Measurements from ENCODE around the gene APOLD1. TPM values are rescaled to one million over a fixed set of nuclear protein-coding genes. Genes with fewer than 3 reads are reported as not detected.

Gene APOLD1
- total and polyA plus RNA-seq, 2 of the 8 experiments (the other 6 are each of a cell fraction or from before 2014, with no cell fraction given), result 0.12 to 0.71 TPM

GRCh38 chr12:12796171-12796570 lies 10.7 kb downstream of the APOLD1 start:
- H2AFZ ChIP-seq (ENCODE audit: low read length), result no peak overlapping the region
- TF ChIP-seq PHF8 (conservative IDR thresholded peaks at IDR 0.05; ENCODE audit: low read depth, low read length) (no peak), GABPA (IDR thresholded peaks at IDR 0.05; ENCODE audit: borderline replicate concordance, insufficient read depth, low read length) (no peak), CBX5 (IDR thresholded peaks at IDR 0.05; ENCODE audit: low read depth, low read length) (no peak), BRCA1 (IDR thresholded peaks at IDR 0.05; ENCODE audit: low read depth, low read length) (no peak), CTCF (IDR thresholded peaks at IDR 0.05; ENCODE audit: control extremely low read depth in 1 of 3, insufficient read depth in 1 of 3, low read depth in 1 of 3, low read length in 3 of 3) (no peak), E2F6 (IDR thresholded peaks at IDR 0.05) (no peak), RNF2 (IDR thresholded peaks at IDR 0.05; ENCODE audit: borderline replicate concordance, low read depth, low read length, missing control alignments, poor library complexity, severe bottlenecking) (no peak)
- TF ChIP-seq, protein P1, sequence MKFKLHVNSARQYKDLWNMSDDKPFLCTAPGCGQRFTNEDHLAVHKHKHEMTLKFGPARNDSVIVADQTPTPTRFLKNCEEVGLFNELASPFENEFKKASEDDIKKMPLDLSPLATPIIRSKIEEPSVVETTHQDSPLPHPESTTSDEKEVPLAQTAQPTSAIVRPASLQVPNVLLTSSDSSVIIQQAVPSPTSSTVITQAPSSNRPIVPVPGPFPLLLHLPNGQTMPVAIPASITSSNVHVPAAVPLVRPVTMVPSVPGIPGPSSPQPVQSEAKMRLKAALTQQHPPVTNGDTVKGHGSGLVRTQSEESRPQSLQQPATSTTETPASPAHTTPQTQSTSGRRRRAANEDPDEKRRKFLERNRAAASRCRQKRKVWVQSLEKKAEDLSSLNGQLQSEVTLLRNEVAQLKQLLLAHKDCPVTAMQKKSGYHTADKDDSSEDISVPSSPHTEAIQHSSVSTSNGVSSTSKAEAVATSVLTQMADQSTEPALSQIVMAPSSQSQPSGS (IDR thresholded peaks at IDR 0.05; ENCODE audit: low read length), result no peak

More at GRCh38 chr12:12796171-12796570, 10.7 kb downstream of the APOLD1 start:
- Histone ChIP-seq H3K4me1 (replicated peaks in 1 of 4; ENCODE audit: control insufficient read depth in 3 of 4, insufficient read depth in 4 of 4, low read length in 3 of 4) (no peaks in the 10 kb centered on the region), H2BK120ac (replicated peaks; ENCODE audit: low read depth, low read length) (no peak overlapping the region), H3K56ac (replicated peaks; ENCODE audit: insufficient read length, low read depth, low read length) (no peak overlapping the region), H3K79me1 (ENCODE audit: low read depth, low read length) (no peaks in the 10 kb centered on the region), H3K18ac (ENCODE audit: extremely low read depth, low read length) (no peak overlapping the region), H4K20me1 (replicated peaks in 1 of 2; ENCODE audit: control insufficient read depth in 1 of 2, insufficient read depth in 2 of 2, low read length in 2 of 2) (no peaks in the 10 kb centered on the region), H3K27ac (ENCODE audit: low read depth, low read length) (no peak overlapping the region), H3K23ac (ENCODE audit: insufficient read length) (no peak overlapping the region), H4K8ac (ENCODE audit: extremely low read depth, insufficient read depth, low read length) (no peak overlapping the region), H3K4me3 (ENCODE audit: extremely low read depth in 1 of 4, insufficient read depth in 2 of 4, low read depth in 3 of 4, low read length in 4 of 4) (no peak overlapping the region), H4K5ac (ENCODE audit: insufficient read length, low read depth, low read length) (no peak overlapping the region), H3K4ac (replicated peaks; ENCODE audit: insufficient read length, low read depth, low read length) (no peak overlapping the region), H3K9ac (replicated peaks in 1 of 4; ENCODE audit: extremely low read depth in 1 of 4, low read depth in 3 of 4, low read length in 3 of 4) (no peak overlapping the region), H3K23me2 (ENCODE audit: low read depth, low read length) (no peaks in the 10 kb centered on the region), H2BK5ac (ENCODE audit: low read depth, low read length) (no peak overlapping the region), H3K79me2 (ENCODE audit: control insufficient read depth in 1 of 2, insufficient read depth in 2 of 2, low read length in 2 of 2) (no peaks in the 10 kb centered on the region), H2BK15ac (ENCODE audit: low read length) (no peak overlapping the region), H4K91ac (replicated peaks; ENCODE audit: insufficient read length, low read length) (no peak overlapping the region), H3K14ac (ENCODE audit: insufficient read length) (no peak overlapping the region), H3K36me3 (ENCODE audit: control insufficient read depth in 2 of 4, insufficient read depth in 4 of 4, low read length in 3 of 4) (no peaks in the 10 kb centered on the region), H2AK5ac (ENCODE audit: low read depth, low read length) (no peak overlapping the region), H3K9me3 (ENCODE audit: insufficient read depth in 2 of 2, low read depth in 1 of 2, low read length in 1 of 2) (no peaks in the 10 kb centered on the region), H3K27me3 (replicated peaks in 1 of 4; ENCODE audit: control insufficient read depth in 3 of 4, extremely low read depth in 1 of 4, insufficient read depth in 3 of 4, low read length in 3 of 4) (no peaks in the 10 kb centered on the region), H2BK20ac (ENCODE audit: low read length) (no peak overlapping the region), H2BK12ac (ENCODE audit: low read depth, low read length) (no peak overlapping the region), H3K4me2 (ENCODE audit: insufficient read depth in 1 of 2, low read depth in 2 of 2, low read length in 2 of 2) (no peak overlapping the region)
- FAIRE-seq (no peak), DNase-seq (ENCODE audit: low read depth in 1 of 2, low spot score in 2 of 2) (no peak)
- WGBS, 2 experiments (ENCODE audit: extremely low coverage in 1 of 2, insufficient coverage in 1 of 2, insufficient read length in 1 of 2, insufficient replicate concordance in 2 of 2, low coverage in 1 of 2, low lambda C conversion rate in 2 of 2, missing lambda C conversion rate in 1 of 2), result 72% methylated on average over 3 of the region's 3 CpGs; no CpG with 5 or more reads in 1 of the 2 experiments
- ChIA-PET CTCF (ENCODE audit: partially characterized antibody) (interaction anchor here (0.6 to 2.5 kb wide), 2 partner anchors 12 to 43 kb away, joined by 3 to 8 read pairs; no protein-coding TSS in a partner anchor), POLR2A (ENCODE audit: partially characterized antibody) (no interaction called here)

Data from H1 (cell line).